CD4-positive, alpha-beta T cell treated with Interleukin-2 at 100 ng/mL for 4 hours (primary cell): ENCODE data around the gene BRD1.

ENCODE experiments used
- DNase-seq: peaks from one replicate; pipeline ENCODE4 v3.0.0-alpha.2; 2020; ENCODE audit warnings: low spot score

The BRD1 gene

GRCh38 chr22:49727191-49727880 lies 100.3 kb downstream of the BRD1 start:
- DNase-seq: no peak

- no peak for DNase-seq
These were observed 101.0 kb downstream of the BRD1 start for GRCh38 chr22:49726701-49727101.

- no peak for DNase-seq
These were observed 101.5 kb downstream of the BRD1 start for GRCh38 chr22:49726022-49726681.

- DNase-seq: no peak
These were observed 102.2 kb downstream of the BRD1 start for GRCh38 chr22:49725516-49725915.

- DNase-seq: peak; percentile 68
These were observed 102.7 kb downstream of the BRD1 start for GRCh38 chr22:49724893-49725489.

- DNase-seq: peak; percentile 36
These were observed 103.4 kb downstream of the BRD1 start for GRCh38 chr22:49724030-49724892.

- DNase-seq: no peak
These were observed 104.1 kb downstream of the BRD1 start for GRCh38 chr22:49723478-49724029.
